NT2/D1 (cell line): ENCODE data around the gene SMURF1.

ENCODE experiments used
- SUZ12 ChIP-seq: IDR thresholded peaks from 2 replicates; pipeline ENCODE4 v1.6.1; 2011; ENCODE audit not compliant: insufficient read length, insufficient read depth; ENCODE audit errors: extremely low read depth
- YY1 ChIP-seq: IDR thresholded peaks from 2 replicates; pipeline ENCODE4 v1.6.1; 2011; ENCODE audit not compliant: insufficient read length, insufficient read depth

- TF ChIP-seq SUZ12 (no peak), YY1 (no peak)
Measured at GRCh38 chr7:98997846-98998245, 146.1 kb downstream of the SMURF1 start.
